ENCODE data around the gene HEATR5B.

GRCh38 chr2:37104178-37104577 lies 20.0 kb upstream of the HEATR5B start:
- TF ChIP-seq EZH2 (IDR thresholded peaks at IDR 0.05; ENCODE audit: borderline replicate concordance, low read depth, low read length, poor library complexity, severe bottlenecking) = no peak
- TF ChIP-seq, protein P1, sequence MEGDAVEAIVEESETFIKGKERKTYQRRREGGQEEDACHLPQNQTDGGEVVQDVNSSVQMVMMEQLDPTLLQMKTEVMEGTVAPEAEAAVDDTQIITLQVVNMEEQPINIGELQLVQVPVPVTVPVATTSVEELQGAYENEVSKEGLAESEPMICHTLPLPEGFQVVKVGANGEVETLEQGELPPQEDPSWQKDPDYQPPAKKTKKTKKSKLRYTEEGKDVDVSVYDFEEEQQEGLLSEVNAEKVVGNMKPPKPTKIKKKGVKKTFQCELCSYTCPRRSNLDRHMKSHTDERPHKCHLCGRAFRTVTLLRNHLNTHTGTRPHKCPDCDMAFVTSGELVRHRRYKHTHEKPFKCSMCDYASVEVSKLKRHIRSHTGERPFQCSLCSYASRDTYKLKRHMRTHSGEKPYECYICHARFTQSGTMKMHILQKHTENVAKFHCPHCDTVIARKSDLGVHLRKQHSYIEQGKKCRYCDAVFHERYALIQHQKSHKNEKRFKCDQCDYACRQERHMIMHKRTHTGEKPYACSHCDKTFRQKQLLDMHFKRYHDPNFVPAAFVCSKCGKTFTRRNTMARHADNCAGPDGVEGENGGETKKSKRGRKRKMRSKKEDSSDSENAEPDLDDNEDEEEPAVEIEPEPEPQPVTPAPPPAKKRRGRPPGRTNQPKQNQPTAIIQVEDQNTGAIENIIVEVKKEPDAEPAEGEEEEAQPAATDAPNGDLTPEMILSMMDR (conservative IDR thresholded peaks at IDR 0.05; ENCODE audit: low read depth, low read length) = no peak

All from A673 (cell line).